Mesodermal cell (in vitro differentiated cells): ENCODE results near the gene ZBTB46.

ENCODE experiments used
- H3K27ac ChIP-seq: 2 replicates; pipeline ENCODE4 v1.7.0; 2013; ENCODE audit warnings: mild to moderate bottlenecking, low read depth, low read length, moderate library complexity; ENCODE audit not compliant: severe bottlenecking
- H3K36me3 ChIP-seq: 2 replicates; pipeline ENCODE4 v1.7.1; 2013; ENCODE audit warnings: mild to moderate bottlenecking, low read length, moderate library complexity; ENCODE audit not compliant: control insufficient read depth, insufficient read depth
- H3K4me1 ChIP-seq: one replicate; pipeline ENCODE4 v1.7.1; 2013; ENCODE audit warnings: mild to moderate bottlenecking, low read length; ENCODE audit not compliant: insufficient read depth, control insufficient read depth, poor library complexity, severe bottlenecking
- H3K4me3 ChIP-seq: 2 replicates; pipeline ENCODE4 v1.7.0; 2013; ENCODE audit warnings: low read length, control low read depth, mild to moderate bottlenecking; ENCODE audit not compliant: insufficient read depth, poor library complexity, severe bottlenecking; ENCODE audit errors: extremely low read depth
- H3K9me3 ChIP-seq: 2 replicates; pipeline ENCODE4 v1.7.1; 2013; ENCODE audit warnings: mild to moderate bottlenecking, low read length, moderate library complexity; ENCODE audit not compliant: control insufficient read depth
- WGBS, 2 experiments: methylation state at CpG; one replicate each; pipeline ENCODE4 v1.1.5; 2013; ENCODE audit warnings: missing lambda C conversion rate in 2 of 2; ENCODE audit not compliant: insufficient coverage in 2 of 2; 5-methylcytosine and 5-hydroxymethylcytosine counted together

Gene ZBTB46

DNA sequence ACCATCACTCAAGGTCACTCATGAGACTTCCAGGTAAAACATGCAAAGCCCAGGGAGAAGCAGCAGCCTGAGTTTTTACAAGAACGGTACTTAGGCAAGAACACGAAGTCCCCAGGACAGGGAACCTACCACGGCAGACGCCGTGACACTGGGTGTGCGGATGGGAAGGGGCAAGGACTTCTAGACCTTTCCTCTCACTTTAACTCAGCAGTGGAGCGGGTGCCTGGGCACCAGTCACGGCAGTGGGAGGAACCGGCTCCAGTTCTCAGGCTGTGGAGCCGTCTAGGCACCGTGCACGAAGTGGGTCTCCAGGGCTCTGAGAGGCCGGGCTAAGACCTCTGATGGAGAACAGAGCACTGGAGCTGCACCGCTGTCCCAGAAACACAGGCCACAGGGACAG is 2.5 kb downstream of the ZBTB46 start:
- H3K4me1 ChIP-seq, result peaks cover 34% of the 10 kb centered on the region
- H3K36me3 ChIP-seq, result peaks cover 7% of the 10 kb centered on the region
- H3K27ac ChIP-seq, result no peak overlapping the region
- H3K9me3 ChIP-seq, result no peaks in the 10 kb centered on the region
- no peak overlapping the region for H3K4me3 ChIP-seq
- WGBS, 2 experiments, result 84 to 87% methylated on average over 14 of the region's 14 CpGs

DNA sequence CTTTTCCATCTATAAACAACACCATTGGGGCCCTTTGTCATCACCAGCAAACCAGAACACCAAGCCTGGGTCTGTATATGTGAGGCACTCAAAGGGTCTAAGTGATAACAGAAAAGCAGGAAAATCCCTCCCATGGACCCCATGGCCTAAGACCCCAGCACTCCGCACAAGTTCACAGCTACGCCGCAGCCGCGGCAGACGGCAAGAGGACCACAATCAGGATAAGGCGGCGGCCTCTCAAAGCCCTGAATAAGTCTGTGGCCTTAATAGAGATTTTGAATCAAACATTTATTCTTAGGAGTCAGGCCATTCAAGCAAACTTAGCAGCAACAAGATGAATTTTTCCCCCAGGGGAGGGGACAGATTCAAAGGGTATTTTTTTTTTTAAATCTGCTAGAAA is 2.9 kb downstream of the ZBTB46 start:
- peaks cover 31% of the 10 kb centered on the region for H3K4me1 ChIP-seq
- no peak overlapping the region for H3K4me3 ChIP-seq
- no peak overlapping the region for H3K27ac ChIP-seq
- 70 to 100% methylated on average over 2 to 8 of the region's 8 CpGs for WGBS, 2 experiments
- no peaks in the 10 kb centered on the region for H3K9me3 ChIP-seq
- peaks cover 7% of the 10 kb centered on the region for H3K36me3 ChIP-seq

DNA sequence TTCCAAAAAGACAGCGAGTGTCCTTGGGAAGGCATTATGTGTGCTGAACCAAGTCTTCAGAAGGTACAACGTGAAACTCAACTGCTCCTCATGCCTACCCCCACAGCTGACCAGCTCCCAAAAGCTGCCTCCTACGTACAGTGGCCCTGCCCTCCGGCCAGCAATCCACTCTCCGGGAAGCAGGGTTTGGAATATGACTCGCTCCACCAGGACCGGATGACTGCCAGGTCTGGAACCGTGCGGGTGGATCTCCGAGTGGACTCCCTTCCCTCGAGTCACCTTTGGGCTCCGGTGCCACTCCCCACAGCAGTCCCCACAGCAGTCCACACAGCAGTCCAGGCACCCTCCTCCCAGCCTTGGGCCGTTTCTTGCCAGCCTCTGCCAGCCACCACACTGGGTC is 4.3 kb downstream of the ZBTB46 start:
- H3K27ac ChIP-seq, result no peak overlapping the region
- no peaks in the 10 kb centered on the region for H3K9me3 ChIP-seq
- H3K4me3 ChIP-seq, result no peak overlapping the region
- H3K36me3 ChIP-seq, result peaks cover 19% of the 10 kb centered on the region
- H3K4me1 ChIP-seq, result peaks cover 23% of the 10 kb centered on the region
- WGBS, 2 experiments, result 94 to 98% methylated on average over 13 of the region's 13 CpGs

DNA sequence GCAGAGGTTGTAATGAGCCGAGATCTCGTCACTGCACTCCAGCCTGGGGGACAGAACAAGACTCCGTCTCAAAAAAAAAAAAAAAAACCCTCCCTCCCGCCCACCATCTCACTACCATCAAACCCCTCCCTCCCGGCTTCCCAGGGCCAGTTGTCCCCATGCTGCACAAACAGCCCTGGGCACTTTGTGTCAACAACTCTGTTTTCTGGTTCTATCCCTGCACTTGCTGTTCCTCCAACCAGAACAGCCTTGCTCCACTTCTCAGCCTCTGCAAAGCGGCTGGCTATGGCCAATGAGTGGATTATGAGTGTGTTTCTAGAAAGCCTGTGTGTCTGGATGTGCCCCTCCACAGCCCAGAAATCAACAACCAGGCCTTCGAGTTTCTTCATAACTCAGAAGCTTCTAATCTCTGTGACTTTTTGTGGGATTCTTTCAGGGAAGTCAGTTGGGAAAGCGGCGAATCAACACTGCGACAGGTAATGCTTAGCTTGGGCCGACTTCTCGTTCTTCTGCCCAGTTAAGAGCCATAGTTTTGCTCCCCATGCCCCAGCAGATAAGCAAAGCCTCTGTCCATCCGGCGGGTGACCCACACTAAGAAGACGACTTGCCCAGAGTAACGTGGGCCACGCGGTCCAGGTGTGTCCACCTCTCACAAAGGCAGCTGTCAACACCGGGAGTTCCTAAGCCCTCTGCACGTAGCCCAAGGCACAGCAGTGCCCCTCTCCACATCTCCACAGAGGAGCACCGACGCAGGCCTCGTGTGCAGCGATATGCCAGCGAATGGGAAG is 5.5 kb downstream of the ZBTB46 start:
- H3K4me3 ChIP-seq, result no peak overlapping the region
- peaks cover 22% of the 10 kb centered on the region for H3K36me3 ChIP-seq
- H3K4me1 ChIP-seq, result peaks cover 23% of the 10 kb centered on the region
- no peaks in the 10 kb centered on the region for H3K9me3 ChIP-seq
- no peak overlapping the region for H3K27ac ChIP-seq
- 92 to 97% methylated on average over 15 to 19 of the region's 25 CpGs for WGBS, 2 experiments

DNA sequence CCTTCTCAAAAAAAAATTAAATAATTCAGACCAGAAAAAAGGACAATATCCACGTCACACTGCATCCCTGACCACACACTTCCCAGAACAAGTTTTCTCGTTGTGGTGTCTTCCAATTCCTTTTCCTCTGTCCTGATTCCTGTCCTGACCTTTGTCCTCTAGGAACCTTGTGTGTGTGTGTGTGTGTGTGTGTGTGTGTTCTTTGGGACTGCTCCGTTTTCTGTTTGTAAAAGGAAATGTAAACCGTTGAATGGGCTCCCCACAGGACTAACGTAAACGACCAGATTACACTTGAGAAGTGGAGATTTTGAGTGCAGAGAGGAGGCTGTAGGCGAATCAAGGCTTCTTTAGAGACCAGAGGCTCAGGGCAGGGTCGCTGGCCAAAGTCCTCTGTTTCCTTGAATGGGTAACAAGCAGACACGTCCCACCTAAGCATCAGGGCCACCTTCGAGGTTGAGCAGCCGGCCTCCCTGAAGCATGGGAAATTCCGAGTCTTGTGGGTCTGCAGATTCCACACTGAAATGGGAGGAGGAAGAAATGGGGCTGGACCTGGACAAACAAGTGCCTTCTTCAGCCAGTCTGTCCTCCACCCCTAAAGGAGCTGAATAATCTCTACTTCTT is 7.3 kb downstream of the ZBTB46 start:
- H3K4me1 ChIP-seq, result peaks cover 13% of the 10 kb centered on the region
- H3K9me3 ChIP-seq, result no peaks in the 10 kb centered on the region
- H3K27ac ChIP-seq, result peak overlapping the region; percentile 0
- peaks cover 22% of the 10 kb centered on the region for H3K36me3 ChIP-seq
- WGBS, 2 experiments, result 83 to 85% methylated on average over 8 to 10 of the region's 12 CpGs
- H3K4me3 ChIP-seq, result no peak overlapping the region

DNA sequence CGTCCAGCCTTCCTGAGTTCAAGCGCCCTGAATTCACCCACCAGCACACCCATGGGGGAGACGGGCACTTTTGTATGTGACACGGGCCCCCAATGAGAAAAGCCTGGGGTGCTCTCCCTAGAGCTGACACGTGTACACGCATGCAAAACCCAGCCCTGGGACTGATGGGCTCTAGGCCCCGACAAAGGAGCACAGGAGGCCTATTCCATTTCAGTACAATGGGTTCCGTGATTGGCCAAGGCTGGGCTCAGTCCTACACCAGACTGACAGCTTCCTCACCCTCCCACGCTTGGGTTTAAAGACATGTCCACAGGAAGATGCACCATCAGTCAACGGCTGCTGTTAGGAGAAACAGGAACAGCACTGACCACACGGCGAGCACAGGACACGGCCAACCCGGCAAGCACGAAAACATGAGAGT is 8.8 kb downstream of the ZBTB46 start:
- 93 to 97% methylated on average over 14 of the region's 15 CpGs for WGBS, 2 experiments

DNA sequence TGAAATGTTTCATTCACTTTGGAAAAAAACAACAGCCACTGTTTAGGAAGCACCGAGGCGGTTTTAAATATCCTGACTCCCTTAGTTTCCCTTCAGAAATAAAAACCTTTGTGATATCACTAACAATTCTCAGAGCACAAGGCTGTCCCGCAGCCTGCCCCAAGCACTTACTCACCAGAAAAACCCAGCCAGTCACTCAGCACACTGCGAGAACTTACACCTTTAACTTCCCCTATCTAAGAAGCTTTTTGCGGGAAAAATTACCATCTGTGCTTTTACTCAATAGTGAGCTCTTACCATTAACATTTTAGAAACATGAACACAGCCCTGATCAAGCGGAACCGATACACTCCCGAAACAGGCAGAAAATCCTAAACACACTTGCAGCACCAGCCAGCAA is 9.3 kb downstream of the ZBTB46 start:
- Histone ChIP-seq H3K4me3 (no peak overlapping the region), H3K4me1 (peaks cover 9% of the 10 kb centered on the region), H3K27ac (no peak overlapping the region), H3K36me3 (peaks cover 21% of the 10 kb centered on the region), H3K9me3 (no peaks in the 10 kb centered on the region)
- WGBS, 2 experiments, result 93 to 99% methylated on average over 6 to 7 of the region's 8 CpGs

More for the DNA sequence above, 8.8 kb downstream of the ZBTB46 start:
- no peak overlapping the region for H3K4me3 ChIP-seq
- H3K4me1 ChIP-seq, result peaks cover 12% of the 10 kb centered on the region
- no peak overlapping the region for H3K27ac ChIP-seq
- H3K36me3 ChIP-seq, result peaks cover 22% of the 10 kb centered on the region
- H3K9me3 ChIP-seq, result no peaks in the 10 kb centered on the region

DNA sequence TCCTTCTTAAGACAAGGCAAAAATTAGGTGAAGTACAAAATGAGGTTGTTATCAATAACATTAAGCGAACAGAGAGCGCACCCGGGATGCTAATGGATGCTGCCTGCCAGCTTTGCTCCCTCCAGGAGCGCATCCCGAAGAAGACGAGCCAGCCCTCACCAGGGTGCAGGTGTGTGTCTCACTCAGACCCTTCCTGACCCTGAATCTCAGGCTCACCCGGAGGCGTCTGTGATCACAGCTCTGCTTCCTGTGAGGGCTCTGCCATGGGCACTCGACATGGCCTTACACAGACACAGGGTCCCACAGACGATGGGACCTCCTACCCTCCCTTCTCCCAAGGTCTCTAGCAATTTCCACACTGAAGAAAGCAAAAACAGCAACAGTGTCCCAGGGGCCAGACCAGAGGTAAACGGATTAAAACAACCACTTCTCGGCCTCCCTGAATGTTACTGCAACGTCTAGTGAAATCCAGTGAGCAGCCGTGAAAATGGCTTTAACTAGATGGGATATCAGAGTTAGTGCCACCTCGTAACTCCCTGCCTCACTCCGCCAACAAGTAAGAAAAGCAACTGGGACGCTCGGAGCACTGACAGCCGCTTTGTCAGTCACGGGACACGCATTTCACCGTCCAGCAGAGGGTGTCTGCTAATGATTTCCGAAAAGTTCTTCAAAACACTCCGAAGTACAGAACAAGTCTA is 11.7 kb downstream of the ZBTB46 start:
- Histone ChIP-seq H3K4me1 (peaks cover 3% of the 10 kb centered on the region), H3K4me3 (no peak overlapping the region), H3K27ac (peak overlapping the region; percentile 41), H3K36me3 (peaks cover 22% of the 10 kb centered on the region), H3K9me3 (no peaks in the 10 kb centered on the region)
- WGBS, 2 experiments, result 84 to 85% methylated on average over 21 to 24 of the region's 24 CpGs

DNA sequence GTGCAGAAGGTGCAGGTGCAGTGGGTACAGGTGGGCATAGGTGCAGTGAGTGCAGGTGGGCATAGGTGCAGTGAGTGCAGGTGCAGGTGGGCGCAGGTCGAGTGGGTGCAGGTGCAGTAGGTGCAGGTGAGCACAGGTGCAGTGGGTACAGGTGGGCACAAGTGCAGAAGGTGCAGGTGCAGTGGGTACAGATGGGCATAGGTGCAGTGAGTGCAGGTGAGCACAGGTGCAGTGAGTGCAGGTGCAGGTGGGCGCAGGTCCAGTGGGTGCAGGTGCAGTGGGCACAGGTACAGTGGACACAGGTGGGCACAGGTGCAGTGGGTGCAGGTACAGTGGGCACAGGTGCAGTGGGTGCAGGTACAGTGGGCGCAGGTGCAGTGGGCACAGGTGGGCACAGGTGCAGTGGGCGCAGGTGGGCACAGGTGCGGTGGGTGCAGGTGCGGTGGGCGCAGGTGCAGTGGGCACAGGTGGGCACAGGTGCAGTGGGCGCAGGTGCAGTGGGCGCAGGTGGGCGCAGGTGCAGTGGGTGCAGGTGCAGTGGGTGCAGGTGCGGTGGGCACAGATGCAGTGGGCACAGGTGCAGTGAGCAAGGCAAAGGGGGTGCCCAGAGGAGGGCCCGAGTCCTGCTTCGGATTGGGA is 15.3 kb downstream of the ZBTB46 start:
- Histone ChIP-seq H3K4me1 (peaks cover 3% of the 10 kb centered on the region), H3K4me3 (no peak overlapping the region), H3K27ac (no peak overlapping the region), H3K9me3 (no peaks in the 10 kb centered on the region), H3K36me3 (peaks cover 10% of the 10 kb centered on the region)
- WGBS, 2 experiments, result 98 to 99% methylated on average over 9 to 12 of the region's 14 CpGs

DNA sequence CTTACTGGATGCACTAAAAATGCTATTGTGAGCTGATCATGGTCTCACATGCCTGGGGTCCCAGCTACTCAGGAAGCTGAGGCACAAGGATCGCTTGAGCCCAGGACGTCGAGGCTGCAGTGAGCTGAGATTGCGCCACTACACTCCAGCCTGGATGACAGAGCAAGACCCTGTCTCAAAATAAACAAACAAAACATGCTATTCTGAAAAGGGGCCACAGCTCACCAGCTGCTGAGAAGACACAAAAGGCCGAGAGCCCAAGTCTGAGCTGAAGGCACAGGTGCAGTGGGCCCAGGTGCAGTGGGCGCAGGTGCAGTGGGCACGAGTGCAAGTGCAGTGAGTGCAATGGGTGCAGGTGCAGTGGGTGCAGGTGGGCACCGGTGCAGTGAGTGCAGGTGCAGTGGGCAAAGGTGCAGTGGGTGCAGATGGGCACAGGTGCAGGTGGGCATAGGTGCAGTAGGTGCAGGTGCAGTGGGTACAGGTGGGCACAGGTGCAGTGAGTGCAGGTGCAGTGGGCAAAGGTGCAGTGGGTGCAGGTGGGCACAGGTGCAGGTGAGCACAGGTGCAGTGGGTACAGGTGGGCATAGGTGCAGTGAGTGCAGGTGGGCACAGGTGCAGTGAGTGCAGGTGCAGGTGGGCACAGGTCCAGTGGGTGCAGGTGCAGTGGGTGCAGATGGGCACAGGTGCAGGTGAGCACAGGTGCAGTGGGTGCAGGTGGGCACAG is 16.0 kb downstream of the ZBTB46 start:
- peaks cover 3% of the 10 kb centered on the region for H3K4me1 ChIP-seq
- no peaks in the 10 kb centered on the region for H3K9me3 ChIP-seq
- no peak overlapping the region for H3K4me3 ChIP-seq
- H3K36me3 ChIP-seq, result peaks cover 10% of the 10 kb centered on the region
- WGBS, 2 experiments, result 83 to 91% methylated on average over 7 of the region's 8 CpGs
- no peak overlapping the region for H3K27ac ChIP-seq
